ENCODE results near the gene NEDD1. TPM values are rescaled to one million over a fixed set of nuclear protein-coding genes. Genes with fewer than 3 reads are reported as not detected.
A peak's percentile ranks its signal among the peaks of the same experiment; 100 is the strongest.

NEDD1 gene
- total and polyA plus RNA-seq, 2 donors (not counting 1 experiment from before 2014, with no cell fraction given): 21.8 to 30.7 TPM

DNA sequence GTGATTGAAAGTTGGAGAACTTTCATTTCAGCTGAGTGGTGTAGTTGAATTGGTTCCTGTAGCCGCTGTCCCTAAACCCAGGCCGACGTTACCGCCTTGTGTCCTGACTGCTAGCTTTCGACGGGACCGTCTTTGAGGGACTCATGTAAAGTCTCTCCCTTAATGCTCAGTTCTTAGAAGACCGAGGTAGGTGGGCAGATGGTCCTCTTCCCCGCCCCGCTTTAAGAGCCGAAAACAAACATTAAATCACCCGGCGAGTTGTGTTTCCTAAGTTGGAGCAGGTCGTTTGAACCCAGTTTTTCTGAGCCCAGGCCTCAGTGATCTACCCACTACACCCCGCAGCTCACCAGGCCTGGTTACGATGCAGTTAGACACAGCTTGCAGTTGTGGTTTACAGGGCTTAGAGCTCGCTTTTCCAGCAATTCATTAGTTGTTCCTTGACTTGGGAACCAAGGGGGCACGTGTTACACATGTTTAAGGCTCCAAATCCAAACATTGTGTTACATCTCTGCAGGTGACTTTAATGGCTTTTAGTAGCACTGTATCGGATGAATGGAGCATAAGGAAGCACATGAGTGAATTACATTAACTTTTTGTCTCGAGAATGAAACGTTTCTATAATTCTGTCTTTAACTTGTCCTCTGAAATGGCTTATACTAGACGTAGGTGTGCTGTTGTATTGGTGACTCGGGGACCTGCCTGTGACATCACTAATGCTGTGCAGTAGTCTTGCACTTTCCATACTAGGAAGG, 790 bp downstream of the NEDD1 start:
- Histone ChIP-seq H3K27me3 (ENCODE audit: control insufficient read depth, insufficient read depth, low read length) (no peaks in the 10 kb centered on the region), H4K20me1 (ENCODE audit: control insufficient read depth, extremely low read depth, insufficient read depth, low read length) (no peaks in the 10 kb centered on the region), H3K27ac (ENCODE audit: insufficient read depth, low read length) (peak overlapping the region; percentile 93), H3K36me3 (ENCODE audit: control insufficient read depth, insufficient read depth, low read length) (no peaks in the 10 kb centered on the region), H3K4me1 (ENCODE audit: control insufficient read depth, extremely low read depth, insufficient read depth, low read length) (no peaks in the 10 kb centered on the region), H2AFZ (ENCODE audit: low read length) (peak overlapping the region; percentile 100), H3K9ac (ENCODE audit: insufficient read depth, low read length) (peak overlapping the region; percentile 87), H3K4me3 (replicated peaks in 1 of 4; ENCODE audit: control extremely low read depth in 1 of 4, insufficient read depth in 1 of 4, low read depth in 3 of 4, low read length in 4 of 4) (peak overlapping the region; percentile 81 to 83 (median 81)), H3K79me2 (ENCODE audit: control insufficient read depth, insufficient read depth, low read length) (peaks cover 16% of the 10 kb centered on the region), H3K4me2 (ENCODE audit: extremely low read depth, insufficient read depth, low read length) (peak overlapping the region; percentile 91), H3K9me3 (ENCODE audit: control insufficient read depth, insufficient read depth, low read depth, low read length) (no peaks in the 10 kb centered on the region)
- no peak for TF ChIP-seq EZH2 (IDR thresholded peaks at IDR 0.05; ENCODE audit: low read length, missing control alignments)
- TF ChIP-seq, protein P1, sequence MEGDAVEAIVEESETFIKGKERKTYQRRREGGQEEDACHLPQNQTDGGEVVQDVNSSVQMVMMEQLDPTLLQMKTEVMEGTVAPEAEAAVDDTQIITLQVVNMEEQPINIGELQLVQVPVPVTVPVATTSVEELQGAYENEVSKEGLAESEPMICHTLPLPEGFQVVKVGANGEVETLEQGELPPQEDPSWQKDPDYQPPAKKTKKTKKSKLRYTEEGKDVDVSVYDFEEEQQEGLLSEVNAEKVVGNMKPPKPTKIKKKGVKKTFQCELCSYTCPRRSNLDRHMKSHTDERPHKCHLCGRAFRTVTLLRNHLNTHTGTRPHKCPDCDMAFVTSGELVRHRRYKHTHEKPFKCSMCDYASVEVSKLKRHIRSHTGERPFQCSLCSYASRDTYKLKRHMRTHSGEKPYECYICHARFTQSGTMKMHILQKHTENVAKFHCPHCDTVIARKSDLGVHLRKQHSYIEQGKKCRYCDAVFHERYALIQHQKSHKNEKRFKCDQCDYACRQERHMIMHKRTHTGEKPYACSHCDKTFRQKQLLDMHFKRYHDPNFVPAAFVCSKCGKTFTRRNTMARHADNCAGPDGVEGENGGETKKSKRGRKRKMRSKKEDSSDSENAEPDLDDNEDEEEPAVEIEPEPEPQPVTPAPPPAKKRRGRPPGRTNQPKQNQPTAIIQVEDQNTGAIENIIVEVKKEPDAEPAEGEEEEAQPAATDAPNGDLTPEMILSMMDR (conservative IDR thresholded peaks at IDR 0.05 in 1 of 2, IDR thresholded peaks at IDR 0.05 in 1 of 2; ENCODE audit: low read depth in 1 of 2, low read length in 2 of 2): no peak
- DNase-seq (ENCODE audit: low read depth in 2 of 2): peak; percentile 39 to 43

DNA sequence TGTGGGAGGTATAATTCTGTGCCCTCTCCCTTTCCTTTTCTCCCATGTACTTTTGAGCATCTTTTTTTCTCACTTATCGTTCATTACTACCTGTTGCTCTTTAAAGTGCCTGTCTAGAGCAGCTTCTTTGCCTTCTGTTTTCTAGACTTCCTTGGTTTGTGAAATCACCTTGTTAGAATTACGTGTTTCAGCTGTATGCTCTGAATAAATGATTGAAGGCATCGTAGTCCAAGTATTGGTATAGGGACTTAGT, 1.3 kb downstream of the NEDD1 start:
- Histone ChIP-seq H3K4me3 (replicated peaks in 1 of 4; ENCODE audit: control extremely low read depth in 1 of 4, insufficient read depth in 1 of 4, low read depth in 3 of 4, low read length in 4 of 4) (peak overlapping the region in 3 of 4 experiments; percentile 81 to 83 (median 81)), H3K79me2 (ENCODE audit: control insufficient read depth, insufficient read depth, low read length) (peaks cover 18% of the 10 kb centered on the region), H3K4me1 (ENCODE audit: control insufficient read depth, extremely low read depth, insufficient read depth, low read length) (no peaks in the 10 kb centered on the region), H3K27me3 (ENCODE audit: control insufficient read depth, insufficient read depth, low read length) (no peaks in the 10 kb centered on the region), H4K20me1 (ENCODE audit: control insufficient read depth, extremely low read depth, insufficient read depth, low read length) (no peaks in the 10 kb centered on the region), H3K4me2 (ENCODE audit: extremely low read depth, insufficient read depth, low read length) (peak overlapping the region; percentile 91), H3K27ac (ENCODE audit: insufficient read depth, low read length) (no peak overlapping the region), H3K9ac (ENCODE audit: insufficient read depth, low read length) (no peak overlapping the region), H2AFZ (ENCODE audit: low read length) (no peak overlapping the region), H3K9me3 (ENCODE audit: control insufficient read depth, insufficient read depth, low read depth, low read length) (no peaks in the 10 kb centered on the region), H3K36me3 (ENCODE audit: control insufficient read depth, insufficient read depth, low read length) (no peaks in the 10 kb centered on the region)
- no peak for DNase-seq (ENCODE audit: low read depth in 2 of 2)
- TF ChIP-seq, protein P1 (conservative IDR thresholded peaks at IDR 0.05 in 1 of 2, IDR thresholded peaks at IDR 0.05 in 1 of 2; ENCODE audit: low read depth in 1 of 2, low read length in 2 of 2): no peak
- TF ChIP-seq EZH2 (IDR thresholded peaks at IDR 0.05; ENCODE audit: low read length, missing control alignments): no peak

DNA sequence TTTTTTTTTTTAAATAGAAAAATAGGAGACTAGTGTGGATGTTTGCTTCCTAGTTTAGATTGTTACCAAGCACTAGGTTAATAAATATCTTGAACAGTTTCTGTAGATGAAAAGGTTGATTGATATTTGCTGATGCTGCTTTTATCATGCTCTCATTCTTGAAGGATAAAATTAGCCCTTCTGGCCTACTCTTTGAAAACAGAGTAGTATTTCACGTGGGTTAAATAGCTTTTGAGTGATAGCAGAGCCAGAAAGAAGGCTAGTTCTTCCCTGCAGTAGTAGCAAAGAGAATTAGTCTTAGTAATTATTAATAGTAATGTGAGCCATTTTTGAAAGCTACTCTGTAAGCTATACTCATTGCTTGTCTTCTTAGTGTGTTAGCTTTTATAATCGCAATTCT, 5.2 kb downstream of the NEDD1 start:
- DNase-seq (ENCODE audit: low read depth in 2 of 2): no peak
- no peak overlapping the region for H3K4me3 ChIP-seq (replicated peaks in 1 of 4; ENCODE audit: control extremely low read depth in 1 of 4, insufficient read depth in 1 of 4, low read depth in 3 of 4, low read length in 4 of 4)
- no peak overlapping the region for H3K9ac ChIP-seq (ENCODE audit: insufficient read depth, low read length)
- H3K27ac ChIP-seq (ENCODE audit: insufficient read depth, low read length): no peak overlapping the region
- no peaks in the 10 kb centered on the region for H3K27me3 ChIP-seq (ENCODE audit: control insufficient read depth, insufficient read depth, low read length)
- no peak overlapping the region for H2AFZ ChIP-seq (ENCODE audit: low read length)
- peaks cover 20% of the 10 kb centered on the region for H3K79me2 ChIP-seq (ENCODE audit: control insufficient read depth, insufficient read depth, low read length)
- H3K36me3 ChIP-seq (ENCODE audit: control insufficient read depth, insufficient read depth, low read length): no peaks in the 10 kb centered on the region
- TF ChIP-seq, protein P1 (conservative IDR thresholded peaks at IDR 0.05 in 1 of 2, IDR thresholded peaks at IDR 0.05 in 1 of 2; ENCODE audit: low read depth in 1 of 2, low read length in 2 of 2): no peak
- TF ChIP-seq EZH2 (IDR thresholded peaks at IDR 0.05; ENCODE audit: low read length, missing control alignments): no peak
- H3K4me1 ChIP-seq (ENCODE audit: control insufficient read depth, extremely low read depth, insufficient read depth, low read length): no peaks in the 10 kb centered on the region
- no peaks in the 10 kb centered on the region for H3K9me3 ChIP-seq (ENCODE audit: control insufficient read depth, insufficient read depth, low read depth, low read length)
- H4K20me1 ChIP-seq (ENCODE audit: control insufficient read depth, extremely low read depth, insufficient read depth, low read length): no peaks in the 10 kb centered on the region
- no peak overlapping the region for H3K4me2 ChIP-seq (ENCODE audit: extremely low read depth, insufficient read depth, low read length)
